ENCODE results near the gene NDUFV1. TPM values are rescaled to one million over a fixed set of nuclear protein-coding genes. Genes with fewer than 3 reads are reported as not detected.

The NDUFV1 gene
- total and polyA plus RNA-seq, 2 of the 4 experiments (the other 2 are of a cell fraction): 120 to 133 TPM

DNA sequence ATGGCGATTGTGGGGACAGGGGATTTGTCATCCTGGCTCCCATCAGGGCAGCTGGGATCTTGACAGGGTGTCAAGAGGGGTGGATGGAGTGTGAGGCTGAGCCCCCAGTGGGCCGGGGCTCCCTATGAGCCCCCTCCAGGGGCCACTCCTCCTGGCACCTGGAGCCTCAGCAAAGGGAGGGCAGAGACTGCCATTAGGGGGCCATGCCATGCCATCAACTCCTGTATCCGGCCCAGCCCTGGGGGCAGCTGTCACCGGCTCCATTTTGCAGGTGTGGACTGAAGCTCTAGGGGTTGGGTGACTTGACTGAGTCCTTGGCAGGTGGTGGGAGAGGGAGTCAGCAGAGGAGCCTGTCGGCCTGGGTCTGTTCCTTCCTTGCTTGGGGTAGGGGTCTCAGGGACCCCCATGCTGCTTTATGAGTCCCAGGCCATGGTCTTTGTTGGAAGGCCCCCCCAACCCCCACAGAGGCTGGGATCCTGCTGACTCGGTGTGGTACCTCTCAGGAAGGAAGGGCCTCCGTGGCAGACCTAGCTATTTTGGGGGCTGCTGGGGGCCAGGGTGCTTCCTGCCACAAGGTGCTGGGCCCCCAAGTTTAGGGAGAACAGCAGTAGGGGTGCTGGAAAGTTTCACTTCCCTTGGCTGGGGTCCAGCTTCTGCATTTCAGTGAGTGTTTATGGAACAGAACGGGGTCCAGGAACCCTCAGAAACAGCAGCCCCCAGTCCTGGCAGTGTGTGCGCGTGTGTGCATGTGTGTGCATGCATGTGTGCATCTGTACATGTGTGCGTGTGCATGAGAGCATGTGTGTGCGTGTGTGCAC is 42.3 kb downstream of the NDUFV1 start:
- BruUV-seq (replicated peaks): no TSS peak
- H3K36me3 ChIP-seq (ENCODE audit: control insufficient read depth, insufficient read depth, low read length): no peaks in the 10 kb centered on the region
- CTCF ChIA-PET: no interaction called here
- H3K4me3 ChIP-seq (ENCODE audit: insufficient read depth, low read depth, low read length): no peak overlapping the region
- no peak overlapping the region for H3K14ac ChIP-seq (replicated peaks; ENCODE audit: low read depth, low read length)
- H2AFZ ChIP-seq (replicated peaks; ENCODE audit: low read length, poor library complexity): no peak overlapping the region
- peaks cover 7% of the 10 kb centered on the region; the same call in 1 of the 2 replicates for H3K9me1 ChIP-seq (ENCODE audit: insufficient read depth, low read length)
- POLR2A ChIA-PET (ENCODE audit: unreplicated experiment): no interaction called here
- no peaks in the 10 kb centered on the region for H3K4me1 ChIP-seq (ENCODE audit: control insufficient read depth, insufficient read depth, low read length)
- H2BK20ac ChIP-seq (ENCODE audit: low read depth, low read length): no peak overlapping the region
- no peak overlapping the region for H2AK9ac ChIP-seq (replicated peaks; ENCODE audit: low read depth, low read length, poor library complexity)
- no peak overlapping the region for H2AK5ac ChIP-seq (ENCODE audit: low read depth, low read length)
- H3K4me2 ChIP-seq (ENCODE audit: low read depth, low read length): no peak overlapping the region
- no peak overlapping the region for H3K9ac ChIP-seq (ENCODE audit: low read depth, low read length)
- peaks cover 15% of the 10 kb centered on the region for H3K27me3 ChIP-seq (ENCODE audit: control insufficient read depth, insufficient read depth, low read length)
- no peak for ATAC-seq (ENCODE audit: low read depth)
- DNase-seq: no peak
- H3K9me3 ChIP-seq (ENCODE audit: control insufficient read depth, insufficient read depth, low read length): no peaks in the 10 kb centered on the region; the same call in 1 of the 2 replicates
- no peak overlapping the region for H3K18ac ChIP-seq (ENCODE audit: low read depth, low read length)
- no peak overlapping the region for H4K8ac ChIP-seq (ENCODE audit: low read depth in 2 of 2, low read length in 2 of 2)
- intact Hi-C loops (cut with micrococcal nuclease): loop anchor here (10.0 kb wide), 1 partner anchor 146 kb away; no protein-coding TSS in a partner anchor
- H4K91ac ChIP-seq (ENCODE audit: insufficient read depth, low read depth, low read length): no peak overlapping the region
- TF ChIP-seq, protein P1, sequence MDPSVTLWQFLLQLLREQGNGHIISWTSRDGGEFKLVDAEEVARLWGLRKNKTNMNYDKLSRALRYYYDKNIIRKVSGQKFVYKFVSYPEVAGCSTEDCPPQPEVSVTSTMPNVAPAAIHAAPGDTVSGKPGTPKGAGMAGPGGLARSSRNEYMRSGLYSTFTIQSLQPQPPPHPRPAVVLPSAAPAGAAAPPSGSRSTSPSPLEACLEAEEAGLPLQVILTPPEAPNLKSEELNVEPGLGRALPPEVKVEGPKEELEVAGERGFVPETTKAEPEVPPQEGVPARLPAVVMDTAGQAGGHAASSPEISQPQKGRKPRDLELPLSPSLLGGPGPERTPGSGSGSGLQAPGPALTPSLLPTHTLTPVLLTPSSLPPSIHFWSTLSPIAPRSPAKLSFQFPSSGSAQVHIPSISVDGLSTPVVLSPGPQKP (IDR thresholded peaks at IDR 0.05; ENCODE audit: borderline replicate concordance, low read depth, low read length): no peak
- TF ChIP-seq MAFK (IDR thresholded peaks at IDR 0.05; ENCODE audit: low read depth, low read length): no peak
- TF ChIP-seq MAZ (IDR thresholded peaks at IDR 0.05; ENCODE audit: borderline replicate concordance, low read depth, low read length): no peak
- TF ChIP-seq CHD1 (IDR thresholded peaks at IDR 0.05; ENCODE audit: low read depth, low read length): no peak
- no peak for TF ChIP-seq MXI1 (IDR thresholded peaks at IDR 0.05; ENCODE audit: borderline replicate concordance, low read depth, low read length)
- TF ChIP-seq, protein P2, sequence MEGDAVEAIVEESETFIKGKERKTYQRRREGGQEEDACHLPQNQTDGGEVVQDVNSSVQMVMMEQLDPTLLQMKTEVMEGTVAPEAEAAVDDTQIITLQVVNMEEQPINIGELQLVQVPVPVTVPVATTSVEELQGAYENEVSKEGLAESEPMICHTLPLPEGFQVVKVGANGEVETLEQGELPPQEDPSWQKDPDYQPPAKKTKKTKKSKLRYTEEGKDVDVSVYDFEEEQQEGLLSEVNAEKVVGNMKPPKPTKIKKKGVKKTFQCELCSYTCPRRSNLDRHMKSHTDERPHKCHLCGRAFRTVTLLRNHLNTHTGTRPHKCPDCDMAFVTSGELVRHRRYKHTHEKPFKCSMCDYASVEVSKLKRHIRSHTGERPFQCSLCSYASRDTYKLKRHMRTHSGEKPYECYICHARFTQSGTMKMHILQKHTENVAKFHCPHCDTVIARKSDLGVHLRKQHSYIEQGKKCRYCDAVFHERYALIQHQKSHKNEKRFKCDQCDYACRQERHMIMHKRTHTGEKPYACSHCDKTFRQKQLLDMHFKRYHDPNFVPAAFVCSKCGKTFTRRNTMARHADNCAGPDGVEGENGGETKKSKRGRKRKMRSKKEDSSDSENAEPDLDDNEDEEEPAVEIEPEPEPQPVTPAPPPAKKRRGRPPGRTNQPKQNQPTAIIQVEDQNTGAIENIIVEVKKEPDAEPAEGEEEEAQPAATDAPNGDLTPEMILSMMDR (conservative IDR thresholded peaks at IDR 0.05; ENCODE audit: low read depth, low read length): no peak
- no peak for TF ChIP-seq RAD21 (IDR thresholded peaks at IDR 0.05; ENCODE audit: low read length)
- no peak for TF ChIP-seq FOS (IDR thresholded peaks at IDR 0.05; ENCODE audit: low read depth, low read length)
- no peak for TF ChIP-seq RFX5 (IDR thresholded peaks at IDR 0.05; ENCODE audit: low read depth, low read length)
- TF ChIP-seq SMC3 (IDR thresholded peaks at IDR 0.05; ENCODE audit: low read depth, low read length): no peak
- TF ChIP-seq NFE2L2 (IDR thresholded peaks at IDR 0.05; ENCODE audit: low read depth, low read length): no peak
- TF ChIP-seq, protein P3, sequence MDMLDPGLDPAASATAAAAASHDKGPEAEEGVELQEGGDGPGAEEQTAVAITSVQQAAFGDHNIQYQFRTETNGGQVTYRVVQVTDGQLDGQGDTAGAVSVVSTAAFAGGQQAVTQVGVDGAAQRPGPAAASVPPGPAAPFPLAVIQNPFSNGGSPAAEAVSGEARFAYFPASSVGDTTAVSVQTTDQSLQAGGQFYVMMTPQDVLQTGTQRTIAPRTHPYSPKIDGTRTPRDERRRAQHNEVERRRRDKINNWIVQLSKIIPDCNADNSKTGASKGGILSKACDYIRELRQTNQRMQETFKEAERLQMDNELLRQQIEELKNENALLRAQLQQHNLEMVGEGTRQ (IDR thresholded peaks at IDR 0.05; ENCODE audit: low read depth, low read length): no peak
- no peak overlapping the region for H2BK120ac ChIP-seq (ENCODE audit: low read depth, low read length)
- no peaks in the 10 kb centered on the region for H3K79me1 ChIP-seq (ENCODE audit: low read depth in 1 of 2, low read length in 2 of 2)
- no peak overlapping the region for H2BK5ac ChIP-seq (ENCODE audit: low read depth, low read length, poor library complexity, severe bottlenecking)
- no peak overlapping the region for H3K56ac ChIP-seq (ENCODE audit: extremely low read depth, insufficient read depth, low read length)
- in situ Hi-C loops (cut with MboI; ENCODE audit: low sequenced_read_pairs): no loop called here
- no peak overlapping the region for H3K4ac ChIP-seq (ENCODE audit: low read depth, low read length)
- no peak overlapping the region for H4K5ac ChIP-seq (ENCODE audit: low read depth, low read length)
- H3K27ac ChIP-seq (ENCODE audit: insufficient read depth, low read length): no peak overlapping the region
- H3K23ac ChIP-seq (ENCODE audit: low read depth, low read length): no peak overlapping the region
- dilution Hi-C loops (cut with HindIII; ENCODE audit: low sequenced_read_pairs, unreplicated experiment): no loop called here
- H2BK15ac ChIP-seq (ENCODE audit: low read depth, low read length): no peak overlapping the region
- WGBS, 2 experiments (ENCODE audit: extremely low coverage in 2 of 2, insufficient read length in 1 of 2): 67% methylated on average over 5 of the region's 12 CpGs; no CpG with 5 or more reads in 1 of the 2 experiments
- H4K20me1 ChIP-seq (ENCODE audit: insufficient read depth, low read length): 0 out of 2 replicates have a peak, but pooled peaks cover 4% of the 10 kb centered on the region
